Measurements from ENCODE around the gene PELI3. TPM values are rescaled to one million over a fixed set of nuclear protein-coding genes. Genes with fewer than 3 reads are reported as not detected.

PELI3 gene
- total RNA-seq, 1 donor from 2014 or later = 21.6 TPM

GRCh38 chr11:66498506-66498905 is 31.8 kb downstream of the PELI3 start:
- intact Hi-C loops (cut with DNase I) = no loop called here
- Histone ChIP-seq H3K4me3 (no peak overlapping the region), H3K9me3 (no peaks in the 10 kb centered on the region), H3K27ac (no peak overlapping the region), H3K27me3 (no peaks in the 10 kb centered on the region), H3K4me1 (no peaks in the 10 kb centered on the region), H3K36me3 (peaks cover 0 to 25% of the 10 kb centered on the region in 2 donors)
- TF ChIP-seq CTCF (IDR thresholded peaks at IDR 0.05) (no peak), POLR2A (IDR thresholded peaks at IDR 0.05) (no peak), POLR2AphosphoS5 (IDR thresholded peaks at IDR 0.05; ENCODE audit: insufficient read depth in 1 of 2, low read depth in 1 of 2) (no peak)
- no peak for DNase-seq (ENCODE audit: extremely low spot score in 2 of 2)

- Histone ChIP-seq H3K27me3 (no peaks in the 10 kb centered on the region), H3K4me3 (no peak overlapping the region), H3K9me3 (no peaks in the 10 kb centered on the region), H3K4me1 (no peaks in the 10 kb centered on the region), H3K27ac (no peak overlapping the region), H3K36me3 (peaks cover 0 to 13% of the 10 kb centered on the region in 2 donors)
- TF ChIP-seq CTCF (IDR thresholded peaks at IDR 0.05) (no peak), POLR2A (IDR thresholded peaks at IDR 0.05) (no peak), POLR2AphosphoS5 (IDR thresholded peaks at IDR 0.05; ENCODE audit: insufficient read depth in 1 of 2, low read depth in 1 of 2) (no peak)
- intact Hi-C loops (cut with DNase I) = no loop called here
- no peak for DNase-seq (ENCODE audit: extremely low spot score in 2 of 2)
Measured at GRCh38 chr11:66505276-66505816, 38.6 kb downstream of the PELI3 start.

GRCh38 chr11:66509131-66509561 is 42.4 kb downstream of the PELI3 start:
- H3K9me3 ChIP-seq = no peaks in the 10 kb centered on the region
- H3K4me1 ChIP-seq = peaks cover 11% of the 10 kb centered on the region
- H3K27ac ChIP-seq = no peak overlapping the region
- no peaks in the 10 kb centered on the region for H3K27me3 ChIP-seq
- no peak for TF ChIP-seq CTCF (IDR thresholded peaks at IDR 0.05)
- no peak for TF ChIP-seq POLR2A (IDR thresholded peaks at IDR 0.05)
- TF ChIP-seq POLR2AphosphoS5 (IDR thresholded peaks at IDR 0.05; ENCODE audit: insufficient read depth in 1 of 2, low read depth in 1 of 2) = no peak
- H3K36me3 ChIP-seq = peaks cover 0 to 8% of the 10 kb centered on the region in 2 donors
- no peak overlapping the region for H3K4me3 ChIP-seq
- no peak for DNase-seq (ENCODE audit: extremely low spot score in 2 of 2)
- intact Hi-C loops (cut with DNase I) = no loop called here

GRCh38 chr11:66510271-66510989 is 43.7 kb downstream of the PELI3 start, which contains the start of gene BBS1:
Gene BBS1, plus strand, starts transcription at chr11:66510635. Its CDS starts 25 bp downstream, at chr11:66510660.
- no peak for DNase-seq (ENCODE audit: extremely low spot score in 2 of 2)
- peak; percentile 83 to 90 for TF ChIP-seq POLR2AphosphoS5 (IDR thresholded peaks at IDR 0.05; ENCODE audit: insufficient read depth in 1 of 2, low read depth in 1 of 2)
- TF ChIP-seq POLR2A (IDR thresholded peaks at IDR 0.05) = peak in 1 of 2 donors; percentile 23
- peak in 1 of 3 experiments; percentile 12 for TF ChIP-seq CTCF (IDR thresholded peaks at IDR 0.05)
- Histone ChIP-seq H3K36me3 (no peaks in the 10 kb centered on the region), H3K27ac (peak within 1 kb of the TSS; percentile 71), H3K4me1 (peaks cover 11% of the 10 kb centered on the region), H3K27me3 (no peaks in the 10 kb centered on the region), H3K9me3 (no peaks in the 10 kb centered on the region), H3K4me3 (peak within 1 kb of the TSS; percentile 61 to 78)
- intact Hi-C loops (cut with DNase I) = no loop called here

- H3K4me1 ChIP-seq = peaks cover 11% of the 10 kb centered on the region
- H3K27me3 ChIP-seq = no peaks in the 10 kb centered on the region
- no peak for DNase-seq (ENCODE audit: extremely low spot score in 2 of 2)
- H3K27ac ChIP-seq = peak overlapping the region; percentile 25
- H3K9me3 ChIP-seq = no peaks in the 10 kb centered on the region
- H3K36me3 ChIP-seq = no peaks in the 10 kb centered on the region
- TF ChIP-seq CTCF (IDR thresholded peaks at IDR 0.05) (no peak), POLR2AphosphoS5 (IDR thresholded peaks at IDR 0.05; ENCODE audit: insufficient read depth in 1 of 2, low read depth in 1 of 2) (no peak), POLR2A (IDR thresholded peaks at IDR 0.05) (no peak)
- peak overlapping the region; percentile 61 to 78 for H3K4me3 ChIP-seq
- intact Hi-C loops (cut with DNase I) = no loop called here
Measured at GRCh38 chr11:66510990-66511339, 44.3 kb downstream of the PELI3 start.

Data from vagina (tissue), 2 donors.